C4-2B (cell line): ENCODE results near the gene HLCS.

Source experiments
- CTCF ChIP-seq: fragments of 450-650 bp; conservative IDR thresholded peaks from 2 replicates; pipeline ENCODE4 v1.5.1; 2017; ENCODE audit warnings: mild to moderate bottlenecking
- ZFX ChIP-seq: fragments of 450-650 bp; IDR thresholded peaks from 2 replicates; pipeline ENCODE4 v1.6.1; 2017

- TF ChIP-seq CTCF: no peak
- TF ChIP-seq ZFX: no peak
Measured at GRCh38 chr21:36902793-36903192, 63.7 kb downstream of the HLCS start.
